Trophoblast cell (in vitro differentiated cells and primary cell): ENCODE results near the gene TMEM255B.

Experiments used
- DNase-seq, 2 donors: peaks; one replicate each; pipeline ENCODE4 v3.0.0-alpha.2; 2016
- H2AFZ ChIP-seq: 2 replicates; pipeline ENCODE4 v1.6.1; 2013; ENCODE audit warnings: low read length, moderate library complexity, mild to moderate bottlenecking; ENCODE audit not compliant: insufficient read depth, poor library complexity
- H2AK5ac ChIP-seq: 2 replicates; pipeline ENCODE4 v1.6.1; 2013; ENCODE audit warnings: mild to moderate bottlenecking, low read length
- H2BK120ac ChIP-seq: 2 replicates; pipeline ENCODE4 v1.6.1; 2013; ENCODE audit warnings: low read length, mild to moderate bottlenecking, moderate library complexity; ENCODE audit not compliant: insufficient read depth, poor library complexity
- H2BK12ac ChIP-seq: 2 replicates; pipeline ENCODE4 v1.6.1; 2013; ENCODE audit warnings: mild to moderate bottlenecking, low read length, moderate library complexity
- H2BK5ac ChIP-seq: 2 replicates; pipeline ENCODE4 v1.6.1; 2013; ENCODE audit warnings: low read length, low read depth, moderate library complexity, mild to moderate bottlenecking; ENCODE audit not compliant: poor library complexity
- H3K14ac ChIP-seq: 2 replicates; pipeline ENCODE4 v1.6.1; 2013; ENCODE audit warnings: mild to moderate bottlenecking, low read length
- H3K18ac ChIP-seq: 2 replicates; pipeline ENCODE4 v1.6.1; 2013; ENCODE audit warnings: mild to moderate bottlenecking, low read length
- H3K23ac ChIP-seq: 2 replicates; pipeline ENCODE4 v1.6.1; 2013; ENCODE audit warnings: low read length
- H3K27ac ChIP-seq: 2 replicates; pipeline ENCODE4 v1.5.1; 2013; ENCODE audit warnings: low read depth, mild to moderate bottlenecking, inconsistent platforms, low read length, moderate library complexity
- H3K27me3 ChIP-seq: 2 replicates; pipeline ENCODE4 v1.6.1; 2013; ENCODE audit warnings: inconsistent platforms, mild to moderate bottlenecking, low read length, moderate library complexity; ENCODE audit not compliant: insufficient read depth
- H3K36me3 ChIP-seq, 2 experiments: 1 replicate in 1 of 2; 2 replicates in 1 of 2; pipeline ENCODE4 v1.6.1; 2013; ENCODE audit warnings: low read length in 2 of 2, mild to moderate bottlenecking in 2 of 2, moderate library complexity in 1 of 2; ENCODE audit not compliant: insufficient read depth in 2 of 2, control insufficient read depth in 1 of 2
- H3K4ac ChIP-seq: 2 replicates; pipeline ENCODE4 v1.6.1; 2013; ENCODE audit warnings: low read depth, mild to moderate bottlenecking, low read length, moderate library complexity
- H3K4me1 ChIP-seq, 2 experiments: 1 replicate in 1 of 2; 2 replicates in 1 of 2; pipeline ENCODE4 v1.6.1; 2013; ENCODE audit warnings: low read length in 2 of 2, mild to moderate bottlenecking in 2 of 2, moderate library complexity in 1 of 2; ENCODE audit not compliant: insufficient read depth in 2 of 2, control insufficient read depth in 1 of 2
- H3K4me2 ChIP-seq: 2 replicates; pipeline ENCODE4 v1.6.1; 2013; ENCODE audit warnings: inconsistent platforms, mild to moderate bottlenecking, low read length, moderate library complexity
- H3K4me3 ChIP-seq: 2 replicates; pipeline ENCODE4 v1.5.1; 2013; ENCODE audit warnings: mild to moderate bottlenecking, low read depth, low read length, inconsistent platforms
- H3K79me1 ChIP-seq: one replicate; pipeline ENCODE4 v1.6.1; 2013; ENCODE audit warnings: low read length
- H3K79me2 ChIP-seq: 2 replicates; pipeline ENCODE4 v1.6.1; 2013; ENCODE audit warnings: low read length, mild to moderate bottlenecking; ENCODE audit not compliant: control insufficient read depth, insufficient read depth, poor library complexity
- H3K9ac ChIP-seq: 2 replicates; pipeline ENCODE4 v1.6.1; 2013; ENCODE audit warnings: mild to moderate bottlenecking, low read length
- H3K9me3 ChIP-seq: 2 replicates; pipeline ENCODE4 v1.6.1; 2013; ENCODE audit warnings: low read depth, mild to moderate bottlenecking, control low read depth, inconsistent platforms, low read length; ENCODE audit not compliant: insufficient read depth
- H4K12ac ChIP-seq: 2 replicates; pipeline ENCODE4 v1.6.1; 2013; ENCODE audit warnings: low read depth, mild to moderate bottlenecking, low read length, moderate library complexity
- H4K8ac ChIP-seq: 2 replicates; pipeline ENCODE4 v1.6.1; 2013; ENCODE audit warnings: low read depth, mild to moderate bottlenecking, low read length, moderate library complexity
- H4K91ac ChIP-seq: one replicate; pipeline ENCODE4 v1.6.1; 2013; ENCODE audit warnings: low read depth, mild to moderate bottlenecking, low read length, moderate library complexity
- WGBS: extraction: QIAGEN DNeasy Blood & Tissue Kit; methylation state at CpG from one replicate; pipeline ENCODE4 v1.1.7; 2013; ENCODE audit warnings: missing lambda C conversion rate; ENCODE audit not compliant: insufficient read length, insufficient coverage; ENCODE audit errors: extremely low coverage; 5-methylcytosine and 5-hydroxymethylcytosine counted together

TMEM255B gene

DNA sequence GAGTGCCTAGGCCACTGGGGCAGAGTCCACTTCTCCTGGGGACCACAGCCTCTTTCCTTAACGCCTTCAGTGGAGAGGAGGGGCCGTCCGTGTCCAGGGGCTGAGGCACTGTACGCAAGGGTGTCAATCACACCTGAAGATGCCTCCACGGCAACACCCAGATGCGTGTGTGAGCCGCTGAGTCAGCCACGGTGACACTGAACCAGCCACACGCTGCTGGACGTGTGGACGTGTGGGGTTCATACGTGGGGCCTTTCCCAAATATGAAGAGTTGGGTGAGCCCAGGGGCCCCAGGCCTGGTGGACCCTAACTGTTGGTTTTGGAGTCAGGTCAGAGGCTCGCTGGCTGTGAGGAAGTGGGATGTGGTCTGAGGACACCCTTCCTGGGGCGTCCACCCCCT lies 51.6 kb downstream of the TMEM255B start:
- H2AK5ac ChIP-seq: no peak overlapping the region
- WGBS: no CpG with 5 or more reads among the region's 14 CpGs
- H3K36me3 ChIP-seq: no peaks in the 10 kb centered on the region

GRCh38 chr13:113811081-113811928 lies 52.3 kb downstream of the TMEM255B start:
- H4K91ac ChIP-seq: no peak overlapping the region
- H3K23ac ChIP-seq: no peak overlapping the region
- H2BK5ac ChIP-seq: no peak overlapping the region
- no peak overlapping the region for H3K4me3 ChIP-seq
- WGBS: no CpG with 5 or more reads among the region's 30 CpGs
- no peaks in the 10 kb centered on the region for H3K36me3 ChIP-seq
- peaks cover 0 to 2% of the 10 kb centered on the region in 2 experiments for H3K4me1 ChIP-seq
- H3K9ac ChIP-seq: no peak overlapping the region
- no peak overlapping the region for H4K8ac ChIP-seq
- no peak overlapping the region for H3K18ac ChIP-seq
- H3K4ac ChIP-seq: no peak overlapping the region
- H2BK120ac ChIP-seq: no peak overlapping the region
- H3K27ac ChIP-seq: no peak overlapping the region
- no peaks in the 10 kb centered on the region for H3K79me1 ChIP-seq
- no peak overlapping the region for H4K12ac ChIP-seq
- no peaks in the 10 kb centered on the region for H3K27me3 ChIP-seq
- no peaks in the 10 kb centered on the region for H3K79me2 ChIP-seq
- no peak overlapping the region for H2BK12ac ChIP-seq
- no peak overlapping the region for H2AK5ac ChIP-seq
- no peak overlapping the region for H2AFZ ChIP-seq
- H3K9me3 ChIP-seq: peaks cover 29% of the 10 kb centered on the region
- DNase-seq: no peak
- no peak overlapping the region for H3K14ac ChIP-seq
- H3K4me2 ChIP-seq: no peak overlapping the region

More for the DNA sequence above, 51.6 kb downstream of the TMEM255B start:
- Histone ChIP-seq H3K27me3 (no peaks in the 10 kb centered on the region), H4K91ac (no peak overlapping the region), H3K9ac (no peak overlapping the region), H3K79me2 (no peaks in the 10 kb centered on the region), H2BK120ac (no peak overlapping the region), H4K8ac (no peak overlapping the region), H3K4me3 (no peak overlapping the region), H3K23ac (no peak overlapping the region), H3K14ac (no peak overlapping the region), H3K4ac (no peak overlapping the region), H3K9me3 (peaks cover 28% of the 10 kb centered on the region), H3K4me2 (no peak overlapping the region), H2AFZ (no peak overlapping the region), H3K4me1 (peaks cover 0 to 2% of the 10 kb centered on the region in 2 experiments), H4K12ac (no peak overlapping the region), H3K27ac (no peak overlapping the region), H2BK5ac (no peak overlapping the region), H3K79me1 (no peaks in the 10 kb centered on the region), H3K18ac (no peak overlapping the region), H2BK12ac (no peak overlapping the region)
- DNase-seq: no peak

- Histone ChIP-seq H3K23ac (no peak overlapping the region), H3K18ac (no peak overlapping the region), H3K27me3 (no peaks in the 10 kb centered on the region), H3K79me2 (no peaks in the 10 kb centered on the region), H3K36me3 (no peaks in the 10 kb centered on the region), H2AK5ac (no peak overlapping the region), H3K9me3 (peaks cover 23% of the 10 kb centered on the region), H3K14ac (no peak overlapping the region), H2BK12ac (no peak overlapping the region), H3K4me1 (peaks cover 1 to 3% of the 10 kb centered on the region in 2 experiments), H3K79me1 (no peaks in the 10 kb centered on the region), H3K27ac (no peak overlapping the region), H4K12ac (no peak overlapping the region), H3K4me3 (no peak overlapping the region), H4K8ac (no peak overlapping the region), H2AFZ (no peak overlapping the region), H2BK5ac (no peak overlapping the region), H3K4ac (no peak overlapping the region), H2BK120ac (no peak overlapping the region), H4K91ac (no peak overlapping the region), H3K4me2 (no peak overlapping the region), H3K9ac (no peak overlapping the region)
- WGBS: no CpG with 5 or more reads among the region's 51 CpGs
- no peak for DNase-seq
Observed at GRCh38 chr13:113812178-113813040, 53.4 kb downstream of the TMEM255B start.

- Histone ChIP-seq H2BK120ac (no peak overlapping the region), H3K14ac (no peak overlapping the region), H3K4ac (no peak overlapping the region), H2BK12ac (no peak overlapping the region), H3K79me1 (no peaks in the 10 kb centered on the region), H3K79me2 (no peaks in the 10 kb centered on the region), H4K91ac (no peak overlapping the region), H4K12ac (no peak overlapping the region), H3K9me3 (peaks cover 16% of the 10 kb centered on the region), H3K27ac (no peak overlapping the region), H3K18ac (no peak overlapping the region), H3K4me3 (no peak overlapping the region), H3K36me3 (no peaks in the 10 kb centered on the region), H2AFZ (no peak overlapping the region), H2AK5ac (no peak overlapping the region), H3K27me3 (no peaks in the 10 kb centered on the region), H3K9ac (no peak overlapping the region), H4K8ac (no peak overlapping the region), H3K4me1 (peaks cover 5% of the 10 kb centered on the region in 2 experiments), H2BK5ac (no peak overlapping the region), H3K23ac (no peak overlapping the region), H3K4me2 (no peak overlapping the region)
- no CpG with 5 or more reads among the region's 30 CpGs for WGBS
- DNase-seq: no peak
Observed at GRCh38 chr13:113813070-113813748, 54.2 kb downstream of the TMEM255B start.
